GM12865 (cell line): ENCODE results near the gene TAC4.
A peak's percentile ranks its signal among the peaks of the same experiment; 100 is the strongest.

ENCODE experiments used
- DNase-seq: peaks from one replicate; pipeline ENCODE4 v3.0.0; 2010; ENCODE audit warnings: low read depth
- H3K4me3 ChIP-seq: 2 replicates; pipeline ENCODE4 v1.5.1; 2011; ENCODE audit warnings: mild to moderate bottlenecking, low read depth, low read length, control low read depth
- TF ChIP-seq, protein P1 (sequence below): IDR thresholded peaks from 2 replicates; pipeline ENCODE4 v1.5.1; 2011; ENCODE audit warnings: low read length, control low read depth, low read depth, inconsistent platforms; ENCODE audit not compliant: insufficient read depth; ENCODE audit errors: missing control alignments

The TAC4 gene

GRCh38 chr17:49853470-49854015, 5.7 kb upstream of the TAC4 start:
- DNase-seq = no peak
- TF ChIP-seq, protein P1, sequence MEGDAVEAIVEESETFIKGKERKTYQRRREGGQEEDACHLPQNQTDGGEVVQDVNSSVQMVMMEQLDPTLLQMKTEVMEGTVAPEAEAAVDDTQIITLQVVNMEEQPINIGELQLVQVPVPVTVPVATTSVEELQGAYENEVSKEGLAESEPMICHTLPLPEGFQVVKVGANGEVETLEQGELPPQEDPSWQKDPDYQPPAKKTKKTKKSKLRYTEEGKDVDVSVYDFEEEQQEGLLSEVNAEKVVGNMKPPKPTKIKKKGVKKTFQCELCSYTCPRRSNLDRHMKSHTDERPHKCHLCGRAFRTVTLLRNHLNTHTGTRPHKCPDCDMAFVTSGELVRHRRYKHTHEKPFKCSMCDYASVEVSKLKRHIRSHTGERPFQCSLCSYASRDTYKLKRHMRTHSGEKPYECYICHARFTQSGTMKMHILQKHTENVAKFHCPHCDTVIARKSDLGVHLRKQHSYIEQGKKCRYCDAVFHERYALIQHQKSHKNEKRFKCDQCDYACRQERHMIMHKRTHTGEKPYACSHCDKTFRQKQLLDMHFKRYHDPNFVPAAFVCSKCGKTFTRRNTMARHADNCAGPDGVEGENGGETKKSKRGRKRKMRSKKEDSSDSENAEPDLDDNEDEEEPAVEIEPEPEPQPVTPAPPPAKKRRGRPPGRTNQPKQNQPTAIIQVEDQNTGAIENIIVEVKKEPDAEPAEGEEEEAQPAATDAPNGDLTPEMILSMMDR = no peak
- no peak overlapping the region for H3K4me3 ChIP-seq

- TF ChIP-seq, protein P1 = peak; percentile 72
- peak overlapping the region; percentile 68 for H3K4me3 ChIP-seq
- peak; percentile 61 for DNase-seq
Observed at GRCh38 chr17:49851387-49852291, 3.8 kb upstream of the TAC4 start.

DNA sequence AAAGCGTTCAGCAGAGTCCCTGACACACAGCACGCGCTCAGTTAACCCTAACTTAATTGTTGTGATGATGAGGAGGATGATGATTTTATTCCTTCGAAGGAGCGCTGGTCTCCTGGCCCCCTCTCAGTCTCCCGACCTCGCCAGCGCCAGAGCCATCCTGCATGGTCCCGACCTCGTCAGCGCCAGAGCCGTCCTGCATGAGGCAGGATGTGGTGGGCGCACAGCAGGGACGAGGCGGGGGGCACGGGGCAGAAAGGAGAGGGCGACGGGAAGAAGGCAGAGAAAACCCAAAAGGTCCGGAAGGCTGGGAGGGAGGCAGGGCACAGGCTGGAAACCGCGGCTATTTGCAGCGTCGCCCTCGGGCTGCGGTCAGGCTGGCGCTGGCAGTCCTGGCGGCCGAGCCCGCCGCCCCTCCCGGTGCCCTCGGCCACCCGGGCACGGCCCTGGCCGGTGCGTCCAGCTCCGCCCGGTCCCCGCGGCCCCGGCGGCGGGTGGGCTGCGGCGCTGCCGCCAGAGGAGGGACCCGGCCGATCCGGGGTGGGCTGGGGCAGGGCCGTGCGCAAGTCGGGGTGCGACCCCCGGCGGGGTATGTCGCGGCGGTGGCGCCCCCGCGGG, 3.0 kb upstream of the TAC4 start:
- H3K4me3 ChIP-seq = peak overlapping the region; percentile 68; the same call in 1 of the 2 replicates
- TF ChIP-seq, protein P1 = no peak
- no peak for DNase-seq

GRCh38 chr17:49850218-49850610, 2.3 kb upstream of the TAC4 start:
- no peak overlapping the region for H3K4me3 ChIP-seq
- TF ChIP-seq, protein P1 = no peak
- no peak for DNase-seq

DNA sequence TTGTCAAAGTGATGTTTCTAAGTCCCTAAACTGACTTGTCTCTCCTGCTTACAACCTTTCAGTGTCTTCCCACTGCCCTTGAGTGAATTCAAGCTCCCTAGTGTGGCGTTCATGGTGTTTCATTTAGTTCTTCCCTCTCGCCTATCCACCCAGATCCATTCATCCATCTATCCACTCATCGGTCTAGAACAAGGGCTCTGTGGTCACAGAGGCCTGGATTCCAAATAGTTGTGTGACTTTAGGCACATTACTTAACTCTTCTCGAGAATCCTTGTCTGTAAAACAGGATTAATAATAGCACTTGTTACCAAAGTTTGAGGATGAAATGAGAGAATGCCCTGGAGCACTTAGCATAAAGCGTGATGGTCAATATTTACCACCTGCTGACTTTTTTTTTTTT, 870 bp upstream of the TAC4 start:
- TF ChIP-seq, protein P1 = no peak
- no peak overlapping the region for H3K4me3 ChIP-seq
- DNase-seq = no peak

DNA sequence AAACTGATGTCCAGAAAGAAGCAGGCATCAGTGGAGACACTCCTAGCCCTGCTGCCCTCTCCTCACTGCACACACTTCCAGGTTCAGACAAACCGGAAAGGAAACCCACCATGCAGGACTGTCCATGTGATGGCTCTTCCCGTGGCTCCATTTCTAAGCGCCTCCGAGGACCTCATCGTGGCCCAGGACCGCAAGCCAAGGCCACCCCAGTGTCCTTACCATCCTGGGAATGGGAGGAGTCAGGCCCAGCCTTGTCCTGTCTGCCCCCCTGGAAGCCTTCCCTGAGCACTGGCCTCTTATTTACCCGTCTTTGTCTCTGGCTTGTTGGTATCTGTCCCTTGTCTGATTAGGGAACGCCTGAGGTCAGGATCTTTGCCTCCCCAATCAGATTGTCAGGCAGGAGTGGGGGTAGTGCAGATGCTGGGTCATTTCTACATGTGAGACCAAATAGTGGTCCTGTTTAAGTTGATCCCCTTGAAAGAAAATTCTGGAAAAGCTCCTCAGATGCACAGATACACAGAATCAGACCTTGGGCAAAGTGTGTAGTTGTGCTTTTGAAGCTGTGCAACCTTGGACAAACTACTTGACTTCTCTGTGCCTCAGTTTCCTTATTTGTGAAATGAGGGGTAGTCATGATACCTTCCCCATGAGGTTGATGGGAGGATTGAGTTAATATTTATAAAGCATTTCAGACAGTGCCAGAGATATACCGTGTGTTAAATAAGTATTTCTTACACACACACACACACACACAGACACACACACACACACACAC, 744 bp downstream of the TAC4 start:
- no peak overlapping the region for H3K4me3 ChIP-seq
- TF ChIP-seq, protein P1 = no peak
- DNase-seq = no peak
